Vagina (tissue), 2 donors: Measurements from ENCODE around the gene CFHR1. TPM values are rescaled to one million over a fixed set of nuclear protein-coding genes. Genes with fewer than 3 reads are reported as not detected.

Source experiments
- DNase-seq, 2 donors: peaks; one replicate each; pipeline ENCODE4 v3.0.0-alpha.2; 2017; ENCODE audit errors: extremely low spot score in 2 of 2
- H3K27ac ChIP-seq: fragments of 200-600 bp; sonication (generic); one replicate; pipeline ENCODE4 v1.5.1; 2019
- H3K27me3 ChIP-seq: fragments of 200-600 bp; sonication (generic); one replicate; pipeline ENCODE4 v1.5.1; 2019
- H3K36me3 ChIP-seq, 2 donors: fragments of 200-600 bp; sonication (generic); one replicate each; pipeline ENCODE4 v1.5.1; 2017 to 2019
- H3K4me1 ChIP-seq: fragments of 200-600 bp; sonication (generic); one replicate; pipeline ENCODE4 v1.5.1; 2019
- H3K4me3 ChIP-seq, 2 donors: fragments of 200-600 bp; sonication (generic); 1 replicate in 1 of 2; 2 replicates in 1 of 2; pipeline ENCODE4 v1.5.1; 2016 to 2019
- H3K9me3 ChIP-seq: fragments of 200-600 bp; sonication (generic); one replicate; pipeline ENCODE4 v1.5.1; 2019
- CTCF ChIP-seq, 3 experiments: fragments of 450-650 bp in 2 of 3; fragments of 200-600 bp in 1 of 3; sonication (generic) in 1 of 3; IDR thresholded peaks; one replicate each; pipeline ENCODE4 v1.5.1; 2017 to 2019; ENCODE audit warnings: antibody characterized with exemption in 3 of 3, mild to moderate bottlenecking in 2 of 3, moderate library complexity in 2 of 3
- POLR2A ChIP-seq, 2 donors: fragments of 450-650 bp; IDR thresholded peaks; one replicate each; pipeline ENCODE4 v1.6.1; 2017; ENCODE audit warnings: antibody characterized with exemption in 2 of 2, mild to moderate bottlenecking in 2 of 2, moderate library complexity in 2 of 2
- POLR2AphosphoS5 ChIP-seq, 2 donors: sonication (generic); formaldehyde crosslinking; IDR thresholded peaks; one replicate each; pipeline ENCODE4 v1.9.0; 2017; ENCODE audit warnings: antibody characterized with exemption in 2 of 2, mild to moderate bottlenecking in 2 of 2, low read depth in 1 of 2; ENCODE audit not compliant: insufficient read depth in 1 of 2
- intact Hi-C: fragments of 100-400 bp; cut with DNase I; formaldehyde crosslinking; loops from one replicate; pipeline ENCODE4 v1.15.1; 2023
- total RNA-seq: library from RNA; depleted of rRNA; stranded (reverse); fragments of >200 nt; gene quantifications from one replicate; pipeline ENCODE4 v1.2.3, GENCODE V29; 2016

CFHR1 gene
- total RNA-seq, 1 donor from 2014 or later: not detected

- H3K36me3 ChIP-seq: no peaks in the 10 kb centered on the region
- H3K27ac ChIP-seq: no peak overlapping the region
- TF ChIP-seq POLR2A (IDR thresholded peaks at IDR 0.05): no peak
- TF ChIP-seq CTCF (IDR thresholded peaks at IDR 0.05): no peak
- TF ChIP-seq POLR2AphosphoS5 (IDR thresholded peaks at IDR 0.05; ENCODE audit: insufficient read depth in 1 of 2, low read depth in 1 of 2): no peak
- no peak for DNase-seq
- intact Hi-C loops: no loop called here
- H3K4me3 ChIP-seq: no peak overlapping the region
- no peaks in the 10 kb centered on the region for H3K4me1 ChIP-seq
- no peaks in the 10 kb centered on the region for H3K27me3 ChIP-seq
- no peaks in the 10 kb centered on the region for H3K9me3 ChIP-seq
These were observed 47.4 kb downstream of the CFHR1 start for GRCh38 chr1:196866974-196867373.

- no peak overlapping the region for H3K27ac ChIP-seq
- DNase-seq: no peak
- H3K9me3 ChIP-seq: no peaks in the 10 kb centered on the region
- H3K36me3 ChIP-seq: no peaks in the 10 kb centered on the region
- H3K4me1 ChIP-seq: no peaks in the 10 kb centered on the region
- intact Hi-C loops: no loop called here
- H3K4me3 ChIP-seq: no peak overlapping the region
- TF ChIP-seq POLR2AphosphoS5 (IDR thresholded peaks at IDR 0.05; ENCODE audit: insufficient read depth in 1 of 2, low read depth in 1 of 2) (no peak), POLR2A (IDR thresholded peaks at IDR 0.05) (no peak), CTCF (IDR thresholded peaks at IDR 0.05) (no peak)
- no peaks in the 10 kb centered on the region for H3K27me3 ChIP-seq
These were observed 53.9 kb downstream of the CFHR1 start for GRCh38 chr1:196873385-196873784.

GRCh38 chr1:196875935-196876334, 56.4 kb downstream of the CFHR1 start:
- Histone ChIP-seq H3K27ac (no peak overlapping the region), H3K36me3 (no peaks in the 10 kb centered on the region), H3K4me3 (no peak overlapping the region), H3K9me3 (no peaks in the 10 kb centered on the region), H3K27me3 (no peaks in the 10 kb centered on the region), H3K4me1 (no peaks in the 10 kb centered on the region)
- DNase-seq: no peak
- intact Hi-C loops: no loop called here
- TF ChIP-seq POLR2A (IDR thresholded peaks at IDR 0.05) (no peak), CTCF (IDR thresholded peaks at IDR 0.05) (no peak)

GRCh38 chr1:196877964-196878363, 58.4 kb downstream of the CFHR1 start:
- Histone ChIP-seq H3K4me3 (no peak overlapping the region), H3K4me1 (no peaks in the 10 kb centered on the region), H3K27ac (no peak overlapping the region), H3K36me3 (no peaks in the 10 kb centered on the region), H3K27me3 (no peaks in the 10 kb centered on the region), H3K9me3 (no peaks in the 10 kb centered on the region)
- TF ChIP-seq POLR2AphosphoS5 (IDR thresholded peaks at IDR 0.05; ENCODE audit: insufficient read depth in 1 of 2, low read depth in 1 of 2): no peak
- no peak for TF ChIP-seq CTCF (IDR thresholded peaks at IDR 0.05)
- TF ChIP-seq POLR2A (IDR thresholded peaks at IDR 0.05): no peak
- DNase-seq: no peak
- intact Hi-C loops: no loop called here

Other genes starting within 250 kb of the CFHR1 start
- gene KCNT2, start 211.3 kb upstream of the CFHR1 start, total RNA-seq: 1.2 TPM
- 36.8 TPM for gene CFH, start 167.7 kb upstream of the CFHR1 start, total RNA-seq
- not detected for gene CFHR3, start 44.9 kb upstream of the CFHR1 start, total RNA-seq
- not detected for gene CFHR4, start 68.3 kb downstream of the CFHR1 start, total RNA-seq
- gene CFHR2, start 124.0 kb downstream of the CFHR1 start, total RNA-seq: not detected
- gene CFHR5, start 157.8 kb downstream of the CFHR1 start, total RNA-seq: not detected
- gene F13B, start 247.5 kb downstream of the CFHR1 start, total RNA-seq: not detected